ENCODE data around the gene RNF5.
A peak's percentile ranks its signal among the peaks of the same experiment; 100 is the strongest.

The RNF5 gene

DNA sequence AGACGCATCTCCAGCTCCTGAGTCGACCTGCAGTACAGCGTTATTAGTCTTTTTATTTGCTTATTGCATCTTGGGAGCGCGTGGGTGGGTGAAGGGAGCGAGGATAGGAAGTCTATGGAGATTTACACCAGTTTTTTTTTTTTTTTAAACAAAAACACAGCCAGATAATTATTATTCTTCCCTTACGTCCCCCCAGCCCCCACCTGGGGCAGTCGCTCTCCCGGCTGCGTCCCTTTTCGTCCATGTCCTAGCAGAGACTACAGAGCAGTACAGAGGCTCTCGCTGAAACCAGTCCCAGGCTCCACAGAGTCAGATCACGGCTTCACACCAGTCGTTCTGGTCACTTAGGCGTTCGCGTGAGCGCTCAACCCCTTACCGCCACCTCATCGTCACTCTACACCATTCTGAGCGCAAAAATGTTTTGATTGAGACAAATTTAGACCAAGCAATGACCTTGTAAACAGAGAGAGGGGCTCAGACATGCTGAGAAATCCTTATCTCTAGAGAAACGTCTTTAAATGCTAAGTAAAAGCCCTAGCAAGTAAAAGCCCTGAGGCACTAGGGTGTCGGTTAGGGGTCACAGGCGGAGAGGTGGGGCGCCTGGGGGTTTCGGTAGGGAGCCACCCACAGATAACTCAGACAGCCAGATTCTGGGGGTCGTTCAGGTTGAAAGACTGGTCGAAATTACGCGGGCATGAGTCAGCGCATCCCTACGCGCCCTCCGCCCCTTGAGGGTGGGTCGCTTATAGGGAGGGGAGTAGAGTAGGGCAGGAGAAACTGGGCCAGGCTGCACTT is 25.2 kb upstream of the RNF5 start:
- no peak overlapping the region for H3K4ac ChIP-seq (ENCODE audit: low read length)
- H2BK12ac ChIP-seq (ENCODE audit: low read length): no peak overlapping the region
- no peak for DNase-seq (ENCODE audit: low spot score)
- H4K8ac ChIP-seq (ENCODE audit: low read depth, low read length): no peak overlapping the region
- H2AK5ac ChIP-seq (ENCODE audit: low read depth, low read length): no peak overlapping the region
- whole genome bisulfite sequencing, 2 donors (ENCODE audit: extremely low coverage in 2 of 2, insufficient read length in 2 of 2, insufficient replicate concordance in 1 of 2): no CpG with 5 or more reads among the region's 35 CpGs
- peaks cover 0 to 31% (median 0%) of the 10 kb centered on the region in 3 experiments for H3K27me3 ChIP-seq (ENCODE audit: control insufficient read depth in 3 of 3, insufficient read depth in 3 of 3, low read depth in 1 of 3, low read length in 3 of 3)
- peaks cover 19 to 29% of the 10 kb centered on the region in 2 donors for H3K36me3 ChIP-seq (replicated peaks in 1 of 2; ENCODE audit: control insufficient read depth in 2 of 2, insufficient read depth in 2 of 2, low read length in 2 of 2)
- H3K27ac ChIP-seq (replicated peaks; ENCODE audit: low read length): peak overlapping the region; percentile 89
- H2BK5ac ChIP-seq (ENCODE audit: low read length): peak overlapping the region; percentile 77
- peak overlapping the region; percentile 76 for H2AFZ ChIP-seq (ENCODE audit: low read length)
- H2BK15ac ChIP-seq (ENCODE audit: low read length): peak overlapping the region; percentile 56
- H3K4me3 ChIP-seq (ENCODE audit: low read length in 2 of 2): peak overlapping the region; percentile 60 to 97
- no peak overlapping the region for H3K14ac ChIP-seq (ENCODE audit: low read length)
- peak overlapping the region; percentile 89 for H3K23ac ChIP-seq (ENCODE audit: low read depth, low read length, poor library complexity)
- H3K4me2 ChIP-seq (ENCODE audit: insufficient read depth, low read length, poor library complexity, severe bottlenecking): peak overlapping the region; percentile 87
- H3K9me3 ChIP-seq (replicated peaks in 1 of 2; ENCODE audit: control insufficient read depth in 2 of 2, insufficient read depth in 1 of 2, low read depth in 1 of 2, low read length in 2 of 2): no peaks in the 10 kb centered on the region
- H3K4me1 ChIP-seq (ENCODE audit: control insufficient read depth in 2 of 2, insufficient read depth in 1 of 2, low read depth in 1 of 2, low read length in 2 of 2): peaks cover 15 to 26% of the 10 kb centered on the region in 2 donors
- H2BK120ac ChIP-seq (ENCODE audit: low read depth, low read length): no peak overlapping the region
- H4K91ac ChIP-seq (ENCODE audit: low read depth, low read length, poor library complexity): no peak overlapping the region
- peaks cover 19% of the 10 kb centered on the region for H3K79me1 ChIP-seq (ENCODE audit: low read depth, low read length)
- H3K18ac ChIP-seq (ENCODE audit: low read length): peak overlapping the region; percentile 92
- peak overlapping the region; percentile 27 for H3K9ac ChIP-seq (ENCODE audit: low read depth, low read length, poor library complexity)

DNA sequence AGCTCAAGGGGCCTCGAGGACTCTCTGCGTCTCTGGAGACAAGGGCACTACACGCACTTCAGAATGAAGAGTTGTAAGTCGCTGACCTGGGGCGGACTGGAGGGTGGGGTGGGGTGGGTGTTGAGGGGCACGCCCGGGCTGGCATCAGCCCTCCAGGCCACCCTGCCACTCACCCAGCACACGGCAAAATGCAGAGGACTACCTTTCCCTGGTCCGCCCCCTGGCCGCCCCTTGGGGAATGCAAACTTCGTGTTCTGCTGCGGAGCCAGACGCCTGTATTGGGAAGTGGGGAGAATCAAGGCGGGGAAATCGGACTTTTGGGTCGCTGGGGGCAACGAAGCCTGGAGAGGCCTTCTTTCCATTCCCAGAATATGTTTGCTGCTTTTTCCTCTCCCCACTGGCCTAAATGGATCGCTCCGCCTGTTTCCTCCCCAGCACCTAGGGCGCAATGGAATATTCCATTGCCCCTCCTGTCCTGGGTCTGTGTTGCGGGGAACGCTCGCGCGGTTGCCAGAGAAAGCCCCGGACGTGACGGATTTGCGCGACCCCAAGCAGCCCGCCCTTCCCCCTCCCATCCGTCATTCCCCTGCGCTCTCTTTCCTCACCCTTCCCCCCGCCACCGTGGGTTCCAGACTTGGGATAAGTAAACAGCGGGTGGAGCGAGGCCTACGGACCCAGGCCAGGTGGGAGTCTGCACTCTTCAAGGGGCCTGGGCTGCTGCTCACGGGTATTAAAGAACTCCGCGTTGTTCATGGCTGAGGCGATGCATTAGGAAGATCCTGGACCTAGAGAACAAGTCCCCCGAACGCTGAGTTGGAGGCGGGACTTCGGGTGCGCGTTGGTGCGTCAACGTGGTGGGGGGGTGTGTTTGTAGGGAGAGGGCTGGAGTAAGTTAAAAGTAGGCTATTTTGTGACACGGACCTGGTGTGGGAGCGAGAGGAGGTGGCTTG is 24.4 kb upstream of the RNF5 start, which contains the start of gene PPT2:
PPT2 (plus strand) TSS at position 578 of the 950 bp plus-strand sequence. CDS start 454 bp downstream, outside the sequence.
- H3K4ac ChIP-seq (ENCODE audit: low read length): peak within 1 kb of the TSS; percentile 26
- no peaks in the 10 kb centered on the region for H3K9me3 ChIP-seq (replicated peaks in 1 of 2; ENCODE audit: control insufficient read depth in 2 of 2, insufficient read depth in 1 of 2, low read depth in 1 of 2, low read length in 2 of 2)
- peak within 1 kb of the TSS; percentile 56 for H2BK15ac ChIP-seq (ENCODE audit: low read length)
- H3K23ac ChIP-seq (ENCODE audit: low read depth, low read length, poor library complexity): peak within 1 kb of the TSS; percentile 89
- no peak within 1 kb of the TSS for H4K91ac ChIP-seq (ENCODE audit: low read depth, low read length, poor library complexity)
- peaks cover 19% of the 10 kb centered on the region for H3K79me1 ChIP-seq (ENCODE audit: low read depth, low read length)
- no peak within 1 kb of the TSS for H4K8ac ChIP-seq (ENCODE audit: low read depth, low read length)
- H3K18ac ChIP-seq (ENCODE audit: low read length): peak within 1 kb of the TSS; percentile 94
- peak within 1 kb of the TSS; percentile 76 for H2AFZ ChIP-seq (ENCODE audit: low read length)
- H3K27me3 ChIP-seq (ENCODE audit: control insufficient read depth in 3 of 3, insufficient read depth in 3 of 3, low read depth in 1 of 3, low read length in 3 of 3): peaks cover 0 to 30% (median 0%) of the 10 kb centered on the region in 3 experiments
- H2AK5ac ChIP-seq (ENCODE audit: low read depth, low read length): peak within 1 kb of the TSS; percentile 88
- H2BK12ac ChIP-seq (ENCODE audit: low read length): no peak within 1 kb of the TSS
- H3K14ac ChIP-seq (ENCODE audit: low read length): peak within 1 kb of the TSS; percentile 86
- H3K36me3 ChIP-seq (replicated peaks in 1 of 2; ENCODE audit: control insufficient read depth in 2 of 2, insufficient read depth in 2 of 2, low read length in 2 of 2): peaks cover 25 to 38% of the 10 kb centered on the region in 2 donors
- peak within 1 kb of the TSS; percentile 89 for H3K27ac ChIP-seq (replicated peaks; ENCODE audit: low read length)
- DNase-seq (ENCODE audit: low spot score): peak; percentile 88
- no CpG with 5 or more reads among the region's 52 CpGs for WGBS, 2 donors (ENCODE audit: extremely low coverage in 2 of 2, insufficient read length in 2 of 2, insufficient replicate concordance in 1 of 2)
- H3K9ac ChIP-seq (ENCODE audit: low read depth, low read length, poor library complexity): peak within 1 kb of the TSS; percentile 95
- H2BK5ac ChIP-seq (ENCODE audit: low read length): peak within 1 kb of the TSS; percentile 90
- peak within 1 kb of the TSS; percentile 87 for H3K4me2 ChIP-seq (ENCODE audit: insufficient read depth, low read length, poor library complexity, severe bottlenecking)
- H2BK120ac ChIP-seq (ENCODE audit: low read depth, low read length): peak within 1 kb of the TSS; percentile 62
- H3K4me3 ChIP-seq (ENCODE audit: low read length in 2 of 2): peak within 1 kb of the TSS; percentile 60 to 97
- H3K4me1 ChIP-seq (ENCODE audit: control insufficient read depth in 2 of 2, insufficient read depth in 1 of 2, low read depth in 1 of 2, low read length in 2 of 2): peaks cover 15 to 26% of the 10 kb centered on the region in 2 donors

- DNase-seq (ENCODE audit: low spot score): no peak
- peak overlapping the region; percentile 55 for H2BK15ac ChIP-seq (ENCODE audit: low read length)
- peak overlapping the region; percentile 26 for H3K4ac ChIP-seq (ENCODE audit: low read length)
- H2AK5ac ChIP-seq (ENCODE audit: low read depth, low read length): peak overlapping the region; percentile 88
- peak overlapping the region; percentile 94 for H3K18ac ChIP-seq (ENCODE audit: low read length)
- H3K9me3 ChIP-seq (replicated peaks in 1 of 2; ENCODE audit: control insufficient read depth in 2 of 2, insufficient read depth in 1 of 2, low read depth in 1 of 2, low read length in 2 of 2): no peaks in the 10 kb centered on the region
- H2BK12ac ChIP-seq (ENCODE audit: low read length): no peak overlapping the region
- peak overlapping the region; percentile 87 for H3K23ac ChIP-seq (ENCODE audit: low read depth, low read length, poor library complexity)
- H3K27ac ChIP-seq (replicated peaks; ENCODE audit: low read length): peak overlapping the region; percentile 89
- H3K36me3 ChIP-seq (replicated peaks in 1 of 2; ENCODE audit: control insufficient read depth in 2 of 2, insufficient read depth in 2 of 2, low read length in 2 of 2): peaks cover 25 to 44% of the 10 kb centered on the region in 2 donors
- H3K27me3 ChIP-seq (ENCODE audit: control insufficient read depth in 3 of 3, insufficient read depth in 3 of 3, low read depth in 1 of 3, low read length in 3 of 3): peaks cover 0 to 24% (median 0%) of the 10 kb centered on the region in 3 experiments
- peak overlapping the region; percentile 60 to 97 for H3K4me3 ChIP-seq (ENCODE audit: low read length in 2 of 2)
- peaks cover 19% of the 10 kb centered on the region for H3K79me1 ChIP-seq (ENCODE audit: low read depth, low read length)
- peak overlapping the region; percentile 87 for H3K4me2 ChIP-seq (ENCODE audit: insufficient read depth, low read length, poor library complexity, severe bottlenecking)
- H2BK5ac ChIP-seq (ENCODE audit: low read length): peak overlapping the region; percentile 90
- H2BK120ac ChIP-seq (ENCODE audit: low read depth, low read length): peak overlapping the region; percentile 62
- no CpG with 5 or more reads among the region's 34 CpGs for WGBS, 2 donors (ENCODE audit: extremely low coverage in 2 of 2, insufficient read length in 2 of 2, insufficient replicate concordance in 1 of 2)
- H3K14ac ChIP-seq (ENCODE audit: low read length): peak overlapping the region; percentile 86
- H4K8ac ChIP-seq (ENCODE audit: low read depth, low read length): no peak overlapping the region
- H3K9ac ChIP-seq (ENCODE audit: low read depth, low read length, poor library complexity): peak overlapping the region; percentile 95
- peak overlapping the region; percentile 76 for H2AFZ ChIP-seq (ENCODE audit: low read length)
- H3K4me1 ChIP-seq (ENCODE audit: control insufficient read depth in 2 of 2, insufficient read depth in 1 of 2, low read depth in 1 of 2, low read length in 2 of 2): peaks cover 15 to 26% of the 10 kb centered on the region in 2 donors
- H4K91ac ChIP-seq (ENCODE audit: low read depth, low read length, poor library complexity): no peak overlapping the region
These were observed 23.6 kb upstream of the RNF5 start for GRCh38 chr6:32154514-32155161.
